ENCODE data around the gene CLEC16A.
"Not testable (repeated sequence)": the region's sequence is repeated elsewhere in the genome, so short reads cannot be mapped to it uniquely, and the experiment has no call there.

CLEC16A gene

DNA sequence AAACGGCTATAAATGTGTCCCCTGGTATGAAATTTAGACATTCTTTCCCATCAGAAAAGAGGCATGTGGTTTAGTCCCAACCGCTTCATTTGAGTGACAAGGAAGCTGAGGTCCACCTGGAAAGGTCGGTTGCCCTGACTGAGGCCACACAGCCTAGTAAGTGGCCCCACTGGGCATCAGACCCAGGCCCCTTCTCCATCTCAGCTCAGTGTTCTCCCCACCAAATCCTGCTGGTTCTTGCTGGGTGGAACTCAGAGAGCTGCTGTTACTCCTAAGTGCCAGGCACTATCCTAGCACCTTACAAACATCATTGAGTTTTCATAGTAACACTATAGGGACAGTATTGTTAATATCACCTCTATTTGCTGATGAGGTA is 158.1 kb downstream of the CLEC16A start:
- TF ChIP-seq, protein P1, sequence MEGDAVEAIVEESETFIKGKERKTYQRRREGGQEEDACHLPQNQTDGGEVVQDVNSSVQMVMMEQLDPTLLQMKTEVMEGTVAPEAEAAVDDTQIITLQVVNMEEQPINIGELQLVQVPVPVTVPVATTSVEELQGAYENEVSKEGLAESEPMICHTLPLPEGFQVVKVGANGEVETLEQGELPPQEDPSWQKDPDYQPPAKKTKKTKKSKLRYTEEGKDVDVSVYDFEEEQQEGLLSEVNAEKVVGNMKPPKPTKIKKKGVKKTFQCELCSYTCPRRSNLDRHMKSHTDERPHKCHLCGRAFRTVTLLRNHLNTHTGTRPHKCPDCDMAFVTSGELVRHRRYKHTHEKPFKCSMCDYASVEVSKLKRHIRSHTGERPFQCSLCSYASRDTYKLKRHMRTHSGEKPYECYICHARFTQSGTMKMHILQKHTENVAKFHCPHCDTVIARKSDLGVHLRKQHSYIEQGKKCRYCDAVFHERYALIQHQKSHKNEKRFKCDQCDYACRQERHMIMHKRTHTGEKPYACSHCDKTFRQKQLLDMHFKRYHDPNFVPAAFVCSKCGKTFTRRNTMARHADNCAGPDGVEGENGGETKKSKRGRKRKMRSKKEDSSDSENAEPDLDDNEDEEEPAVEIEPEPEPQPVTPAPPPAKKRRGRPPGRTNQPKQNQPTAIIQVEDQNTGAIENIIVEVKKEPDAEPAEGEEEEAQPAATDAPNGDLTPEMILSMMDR (conservative IDR thresholded peaks at IDR 0.05; ENCODE audit: low read depth, low read length) = no peak
- no peak for DNase-seq (ENCODE audit: low read depth)
- H3K4me3 ChIP-seq (ENCODE audit: low read depth, low read length) = no peak overlapping the region

DNA sequence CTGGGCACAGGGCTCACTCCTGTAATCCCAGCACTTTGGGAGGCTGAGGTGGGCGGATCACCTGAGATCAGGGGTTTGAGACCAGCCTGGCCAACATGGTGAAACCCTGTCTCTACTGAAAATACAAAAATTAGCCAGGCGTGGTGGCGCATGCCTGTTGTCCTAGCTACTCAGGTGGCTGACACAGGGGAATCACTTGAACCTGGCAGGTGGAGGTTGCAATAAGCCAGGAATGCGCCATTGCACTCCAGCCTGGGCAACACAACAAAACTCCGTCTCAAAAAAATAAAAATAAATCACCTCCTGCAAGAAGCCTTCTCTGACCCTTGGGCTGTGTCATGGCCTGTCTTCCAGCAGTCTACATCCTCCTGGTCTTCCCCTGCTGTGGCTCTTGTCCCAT is 158.9 kb downstream of the CLEC16A start:
- H3K4me3 ChIP-seq (ENCODE audit: low read depth, low read length); DNase-seq (ENCODE audit: low read depth): not testable (repeated sequence)

DNA sequence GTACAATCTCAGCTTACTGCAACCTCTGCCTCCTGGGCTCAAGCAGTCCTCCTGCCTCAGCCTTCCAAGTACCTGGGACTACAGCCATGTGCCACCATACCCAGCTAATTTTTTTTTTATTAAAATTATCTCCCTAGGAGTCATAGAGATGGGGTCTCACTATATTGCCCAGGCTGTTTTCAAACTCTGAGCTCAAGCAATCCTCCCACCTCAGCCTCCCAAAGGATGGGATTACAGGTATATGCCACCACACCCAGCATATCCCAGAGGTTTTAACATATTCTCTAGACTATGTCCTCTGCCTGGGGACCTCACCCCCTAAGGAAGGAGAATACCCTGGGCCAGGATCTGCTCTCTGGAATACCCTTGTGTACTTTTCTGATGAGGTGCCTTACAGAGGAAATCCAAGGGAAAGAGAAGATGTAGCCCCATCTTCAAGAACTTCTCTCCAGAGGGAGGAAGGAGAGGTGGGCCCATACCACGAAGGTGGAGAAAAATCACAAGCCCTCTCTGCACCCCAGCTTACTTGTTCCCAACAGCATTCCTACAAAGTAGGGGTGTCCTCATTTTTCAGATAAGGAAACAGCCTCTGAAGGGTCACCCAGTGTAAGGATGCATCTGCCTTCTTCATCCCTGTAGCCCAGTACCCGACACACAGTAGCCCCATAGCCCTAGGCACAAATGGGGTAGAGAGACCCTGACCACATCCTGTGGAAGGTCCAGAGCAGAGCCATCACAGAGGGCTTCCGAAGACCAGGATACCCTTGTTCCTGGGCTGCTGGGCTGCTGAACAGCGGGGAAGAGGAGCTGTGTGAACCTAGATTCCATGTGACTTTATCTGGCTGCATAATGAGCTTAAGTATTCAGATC is 160.0 kb downstream of the CLEC16A start:
- TF ChIP-seq, protein P1 (conservative IDR thresholded peaks at IDR 0.05; ENCODE audit: low read depth, low read length) = no peak

DNA sequence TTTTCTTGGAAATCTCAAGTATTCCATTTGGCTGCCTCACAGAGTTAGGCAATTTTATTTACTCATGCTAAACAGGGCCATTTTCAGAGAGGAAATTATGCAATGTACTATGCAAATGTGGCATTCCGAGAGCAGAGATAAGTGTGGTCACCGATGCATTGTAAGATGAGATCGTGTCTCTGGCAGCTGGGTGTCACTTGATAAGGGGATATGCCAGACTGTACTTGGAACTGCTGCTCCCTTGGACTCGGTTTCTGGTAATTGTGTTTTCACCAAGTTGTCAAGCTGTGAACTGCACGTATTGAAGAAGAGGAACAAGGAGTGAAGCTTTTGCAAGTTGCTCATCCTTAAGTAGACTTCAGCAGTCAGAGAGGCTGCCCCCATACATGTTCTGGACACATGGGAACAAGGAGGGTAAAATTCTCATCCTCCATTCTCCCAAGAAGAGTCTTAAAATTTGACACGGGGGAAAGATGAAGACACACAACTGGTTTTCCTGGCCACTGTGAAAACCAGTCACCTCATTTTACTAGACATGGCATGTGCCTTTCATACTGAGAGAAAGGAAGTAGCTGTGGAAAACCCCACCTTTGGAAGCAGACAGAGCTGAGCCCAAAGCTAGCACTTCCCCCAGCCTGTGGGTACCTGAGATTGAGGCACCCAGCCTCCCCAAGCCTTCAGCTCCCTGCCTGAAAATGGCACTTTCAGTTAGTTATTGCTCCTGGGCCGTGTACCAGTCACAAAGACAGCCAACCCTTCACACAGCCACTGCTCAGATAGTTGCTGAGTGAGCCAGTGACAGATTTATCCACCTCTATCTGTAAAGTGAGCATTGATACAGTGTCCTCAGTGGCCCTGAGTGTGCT is 160.9 kb downstream of the CLEC16A start:
- H3K4me3 ChIP-seq (ENCODE audit: low read depth, low read length) = peak overlapping the region; percentile 13
- TF ChIP-seq, protein P1 (conservative IDR thresholded peaks at IDR 0.05; ENCODE audit: low read depth, low read length) = no peak
- peak; percentile 96 for DNase-seq (ENCODE audit: low read depth)

More for the DNA sequence above, 160.0 kb downstream of the CLEC16A start:
- no peak for DNase-seq (ENCODE audit: low read depth)
- H3K4me3 ChIP-seq (ENCODE audit: low read depth, low read length) = no peak overlapping the region

DNA sequence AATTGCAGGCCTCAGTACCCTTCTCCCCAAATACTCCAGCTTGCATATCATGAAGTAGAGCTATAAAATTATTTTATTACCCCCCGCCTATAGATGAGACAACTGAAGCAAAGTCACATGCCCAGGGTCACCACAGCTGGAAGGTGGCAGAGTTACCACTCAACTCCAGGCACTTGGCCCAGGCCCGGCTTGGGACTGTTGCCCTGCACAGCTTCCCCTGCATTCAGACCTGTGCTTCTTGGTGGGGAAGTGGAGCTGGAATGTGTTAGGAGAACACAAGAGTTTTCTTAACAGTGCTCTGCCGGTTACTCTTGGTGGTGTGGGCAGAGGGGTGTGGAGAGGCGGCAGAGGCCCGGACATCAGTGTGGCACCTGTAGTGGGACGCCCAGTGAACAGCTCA is 162.4 kb downstream of the CLEC16A start:
- DNase-seq (ENCODE audit: low read depth) = no peak
- TF ChIP-seq, protein P1 (conservative IDR thresholded peaks at IDR 0.05; ENCODE audit: low read depth, low read length) = no peak
- H3K4me3 ChIP-seq (ENCODE audit: low read depth, low read length) = no peak overlapping the region

DNA sequence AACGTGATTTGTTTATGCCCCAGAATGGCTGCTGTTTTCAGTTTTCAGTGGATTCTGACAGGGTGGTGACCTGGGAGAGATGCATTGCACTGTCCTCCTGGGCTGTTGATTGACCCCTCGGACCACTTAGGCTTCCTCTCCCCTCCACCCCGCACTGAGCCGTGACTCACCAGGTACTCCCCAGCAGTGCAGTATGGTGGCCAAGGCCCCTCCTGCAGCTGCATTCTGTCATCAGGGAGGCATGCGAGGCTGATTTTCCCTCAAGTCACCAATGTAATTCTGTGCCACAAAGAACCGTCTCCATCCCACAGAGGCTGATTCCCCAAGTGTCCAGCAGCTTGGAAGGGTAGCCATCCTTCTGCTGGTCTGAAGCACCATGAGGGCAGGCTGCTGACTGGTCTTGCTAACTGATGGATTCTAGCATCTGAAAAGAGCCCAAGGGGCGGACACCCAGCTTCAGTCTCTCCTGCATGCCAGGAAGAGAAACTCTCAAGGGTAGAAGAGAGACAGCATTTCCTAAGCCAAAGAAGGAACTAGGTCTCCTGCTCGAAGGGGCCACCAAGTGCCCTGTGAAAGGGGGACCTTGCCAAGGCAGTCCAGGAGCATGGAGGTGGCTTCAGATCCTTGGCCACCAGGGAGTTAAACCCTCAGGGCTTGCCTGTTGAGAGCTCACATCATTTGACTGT is 163.6 kb downstream of the CLEC16A start:
- TF ChIP-seq, protein P1 (conservative IDR thresholded peaks at IDR 0.05; ENCODE audit: low read depth, low read length) = no peak
- peak; percentile 78 for DNase-seq (ENCODE audit: low read depth)
- H3K4me3 ChIP-seq (ENCODE audit: low read depth, low read length) = no peak overlapping the region

DNA sequence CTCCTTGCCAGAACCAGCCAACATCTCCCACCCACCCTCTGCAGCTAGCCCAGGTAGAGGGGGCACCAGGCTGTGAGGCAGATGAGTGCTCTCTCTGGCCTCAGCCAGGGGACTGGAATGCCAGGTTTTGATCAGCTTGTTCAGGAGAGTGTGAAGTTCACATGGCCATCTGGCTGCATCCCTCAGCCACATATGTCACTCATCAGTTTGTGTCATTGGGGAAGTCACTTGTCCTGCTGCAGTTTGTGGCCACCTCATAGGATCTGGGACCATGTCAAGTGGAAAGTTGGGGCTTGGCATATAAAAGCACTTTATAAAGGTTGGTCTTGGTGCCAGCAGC is 164.1 kb downstream of the CLEC16A start:
- TF ChIP-seq, protein P1 (conservative IDR thresholded peaks at IDR 0.05; ENCODE audit: low read depth, low read length) = no peak
- DNase-seq (ENCODE audit: low read depth) = no peak
- no peak overlapping the region for H3K4me3 ChIP-seq (ENCODE audit: low read depth, low read length)
